Measurements from ENCODE around the gene MCTP1.

MCTP1 gene

DNA sequence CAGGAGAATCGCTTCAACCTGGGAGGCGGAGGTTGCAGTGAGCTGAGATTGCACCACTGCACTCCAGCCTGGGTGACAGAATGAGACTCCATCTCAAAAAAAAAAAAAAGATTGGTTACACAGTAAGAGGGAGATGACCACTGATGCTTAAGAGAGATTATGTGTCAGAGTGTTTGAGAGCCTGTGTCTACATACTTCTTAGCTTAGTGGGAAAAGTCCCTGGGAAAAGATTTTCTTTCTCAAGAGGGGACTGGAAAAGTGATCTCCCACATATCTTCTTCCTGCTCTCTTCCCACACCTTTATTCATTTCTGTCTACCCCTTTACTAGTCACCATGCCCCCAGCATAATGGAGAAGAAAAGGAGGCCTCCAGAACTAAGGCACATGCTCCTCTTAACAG lies 55.2 kb downstream of the MCTP1 start:
- TF ChIP-seq, protein P1, sequence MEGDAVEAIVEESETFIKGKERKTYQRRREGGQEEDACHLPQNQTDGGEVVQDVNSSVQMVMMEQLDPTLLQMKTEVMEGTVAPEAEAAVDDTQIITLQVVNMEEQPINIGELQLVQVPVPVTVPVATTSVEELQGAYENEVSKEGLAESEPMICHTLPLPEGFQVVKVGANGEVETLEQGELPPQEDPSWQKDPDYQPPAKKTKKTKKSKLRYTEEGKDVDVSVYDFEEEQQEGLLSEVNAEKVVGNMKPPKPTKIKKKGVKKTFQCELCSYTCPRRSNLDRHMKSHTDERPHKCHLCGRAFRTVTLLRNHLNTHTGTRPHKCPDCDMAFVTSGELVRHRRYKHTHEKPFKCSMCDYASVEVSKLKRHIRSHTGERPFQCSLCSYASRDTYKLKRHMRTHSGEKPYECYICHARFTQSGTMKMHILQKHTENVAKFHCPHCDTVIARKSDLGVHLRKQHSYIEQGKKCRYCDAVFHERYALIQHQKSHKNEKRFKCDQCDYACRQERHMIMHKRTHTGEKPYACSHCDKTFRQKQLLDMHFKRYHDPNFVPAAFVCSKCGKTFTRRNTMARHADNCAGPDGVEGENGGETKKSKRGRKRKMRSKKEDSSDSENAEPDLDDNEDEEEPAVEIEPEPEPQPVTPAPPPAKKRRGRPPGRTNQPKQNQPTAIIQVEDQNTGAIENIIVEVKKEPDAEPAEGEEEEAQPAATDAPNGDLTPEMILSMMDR (IDR thresholded peaks at IDR 0.05; ENCODE audit: low read depth, low read length), result no peak
- no peak for DNase-seq (ENCODE audit: extremely low read depth, low read depth)

- TF ChIP-seq, protein P1 (IDR thresholded peaks at IDR 0.05; ENCODE audit: low read depth, low read length), result no peak
Measured at GRCh38 chr5:95224701-95225459, 60.0 kb downstream of the MCTP1 start.

DNA sequence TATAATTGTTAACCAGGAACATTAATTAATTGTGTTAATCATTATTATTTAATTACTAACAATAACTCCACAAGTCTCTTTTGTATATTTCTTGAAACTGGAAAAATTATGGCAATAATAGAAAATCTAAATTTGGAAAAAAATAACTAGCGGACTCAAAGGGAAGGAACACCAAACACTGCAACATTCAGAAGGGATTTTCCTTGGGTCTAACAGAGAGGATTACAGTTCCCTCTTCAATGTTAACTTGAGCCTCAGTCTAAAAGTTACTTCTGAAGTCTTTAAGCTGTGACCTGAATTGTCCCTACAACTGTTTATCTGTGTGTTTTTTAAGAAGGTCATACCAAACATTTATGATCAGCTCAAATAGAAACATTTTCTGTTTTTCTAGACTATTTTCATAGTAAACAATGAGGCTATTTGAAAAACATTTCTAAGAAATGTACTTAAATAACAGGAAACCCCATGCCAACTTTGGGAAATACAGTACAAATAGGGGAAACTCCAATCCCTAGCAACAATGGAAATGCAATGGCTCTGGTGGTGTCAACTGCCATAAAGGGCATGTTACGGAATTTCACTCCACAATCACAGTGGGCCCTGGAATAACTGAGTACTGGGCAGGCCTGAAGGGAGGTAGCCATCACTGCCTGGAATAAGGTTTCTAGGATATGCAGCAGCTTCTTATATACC lies 61.2 kb downstream of the MCTP1 start:
- TF ChIP-seq, protein P1 (IDR thresholded peaks at IDR 0.05; ENCODE audit: low read depth, low read length), result no peak
- DNase-seq (ENCODE audit: extremely low read depth, low read depth), result no peak

More at GRCh38 chr5:95224701-95225459, 60.0 kb downstream of the MCTP1 start:
- DNase-seq (ENCODE audit: extremely low read depth, low read depth), result no peak

DNA sequence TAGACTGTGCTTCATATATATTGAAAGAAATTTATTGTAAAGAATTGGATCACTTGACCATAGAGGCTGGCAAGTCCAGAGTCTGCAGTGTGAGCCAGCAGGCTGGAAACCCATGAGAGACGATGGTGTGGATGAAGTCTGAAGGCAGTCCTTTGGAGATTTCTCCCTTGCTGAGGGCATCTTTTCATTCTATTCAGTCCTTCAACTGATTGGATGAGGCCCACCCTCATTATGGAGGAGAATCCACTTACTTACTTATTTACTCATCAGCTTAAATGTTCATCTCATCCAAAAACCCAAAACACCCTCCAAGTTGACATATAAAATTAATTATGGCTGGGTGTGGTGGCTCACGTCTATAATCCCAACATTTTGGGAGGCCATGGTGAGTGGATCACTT lies 62.1 kb downstream of the MCTP1 start:
- TF ChIP-seq, protein P1 (IDR thresholded peaks at IDR 0.05; ENCODE audit: low read depth, low read length), result no peak
- no peak for DNase-seq (ENCODE audit: extremely low read depth, low read depth)

GRCh38 chr5:95221234-95221633 lies 63.7 kb downstream of the MCTP1 start:
- no peak for DNase-seq (ENCODE audit: extremely low read depth, low read depth)
- TF ChIP-seq, protein P1 (IDR thresholded peaks at IDR 0.05; ENCODE audit: low read depth, low read length), result no peak

GRCh38 chr5:95220381-95220780 lies 64.5 kb downstream of the MCTP1 start:
- DNase-seq (ENCODE audit: extremely low read depth, low read depth), result no peak
- TF ChIP-seq, protein P1 (IDR thresholded peaks at IDR 0.05; ENCODE audit: low read depth, low read length), result no peak

- DNase-seq (ENCODE audit: extremely low read depth, low read depth), result no peak
Measured at GRCh38 chr5:95219411-95219810, 65.5 kb downstream of the MCTP1 start.

More at GRCh38 chr5:95219411-95219810, 65.5 kb downstream of the MCTP1 start:
- TF ChIP-seq, protein P1 (IDR thresholded peaks at IDR 0.05; ENCODE audit: low read depth, low read length), result no peak
